HG03432 (cell line): ENCODE data around the gene HOXD12.

ENCODE experiments used
- ATAC-seq: cut with Tn5 transposase; IDR thresholded peaks from one replicate; pipeline ENCODE4 v1.9.1; 2021; ENCODE audit warnings: mild to moderate bottlenecking, moderate library complexity; ENCODE audit not compliant: unreplicated experiment

The HOXD12 gene

GRCh38 chr2:176130957-176131847, 31.6 kb downstream of the HOXD12 start:
- ATAC-seq = no peak

GRCh38 chr2:176131848-176132158, 32.2 kb downstream of the HOXD12 start:
- no peak for ATAC-seq

GRCh38 chr2:176132205-176133171, 32.9 kb downstream of the HOXD12 start:
- ATAC-seq = no peak

DNA sequence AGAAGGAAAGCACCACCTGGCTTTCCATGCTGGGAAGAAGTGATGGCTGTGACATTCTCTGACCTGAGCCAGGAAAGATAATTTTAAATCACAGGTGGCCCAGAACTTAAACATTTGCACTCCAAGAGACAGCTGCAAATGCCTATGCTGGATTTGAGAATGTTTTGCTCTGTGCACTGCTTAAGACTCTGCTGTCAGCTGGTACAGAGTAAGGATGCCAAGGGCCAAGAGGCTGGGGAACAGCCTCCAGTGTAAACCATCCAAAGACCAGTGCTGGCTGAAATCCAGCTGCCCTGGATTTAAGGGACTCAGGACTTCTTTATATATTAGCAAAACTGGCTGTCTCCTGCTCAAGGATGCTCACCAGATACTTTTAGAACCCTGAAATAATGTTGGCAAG, 33.8 kb downstream of the HOXD12 start:
- no peak for ATAC-seq

- no peak for ATAC-seq
Measured at GRCh38 chr2:176134035-176134434, 34.4 kb downstream of the HOXD12 start.

- ATAC-seq = no peak
Measured at GRCh38 chr2:176135035-176135440, 35.4 kb downstream of the HOXD12 start.

DNA sequence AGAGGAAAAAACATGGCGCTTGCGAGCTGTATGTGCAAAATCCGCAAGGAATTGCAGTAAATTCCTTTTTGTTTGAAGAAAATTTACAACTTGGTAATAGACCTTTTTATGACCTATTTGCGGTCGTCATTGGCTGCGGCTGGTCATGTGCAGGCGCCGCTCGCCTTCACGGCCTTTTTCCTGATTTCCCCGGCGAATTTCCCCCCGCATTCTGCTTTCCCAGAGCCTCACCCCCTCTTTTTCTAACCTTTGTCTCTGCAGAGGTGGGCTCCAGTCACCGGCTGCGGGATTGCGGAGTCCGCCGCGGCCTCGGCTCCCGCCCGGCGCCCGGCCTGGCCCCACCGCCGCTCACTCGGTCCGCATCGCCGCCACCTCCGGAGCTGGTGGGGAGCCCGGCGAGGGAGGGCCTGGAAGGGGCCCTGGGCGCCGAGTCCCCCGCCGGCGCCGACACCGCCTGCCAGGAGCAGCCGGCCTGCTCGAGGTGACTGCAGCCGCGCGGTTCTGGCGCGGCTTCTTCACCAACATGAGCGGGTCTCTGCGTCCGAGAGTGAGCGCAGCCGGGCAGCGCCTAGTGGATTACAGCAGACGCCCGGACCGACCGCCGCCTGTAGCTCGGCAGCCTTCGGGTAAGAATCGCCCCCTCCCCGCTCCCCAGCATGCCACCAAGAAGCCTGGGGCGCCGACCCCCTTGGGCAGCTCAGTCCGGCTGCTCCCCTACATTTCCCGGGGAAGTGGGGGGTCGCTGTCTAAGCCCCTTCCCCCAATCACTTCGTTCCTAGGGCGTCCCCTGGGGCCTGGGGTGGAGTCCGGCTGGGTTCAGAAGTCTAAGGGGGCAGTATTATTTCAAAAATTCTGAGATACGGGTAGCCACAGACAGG, 37.0 kb downstream of the HOXD12 start:
- ATAC-seq = no peak

DNA sequence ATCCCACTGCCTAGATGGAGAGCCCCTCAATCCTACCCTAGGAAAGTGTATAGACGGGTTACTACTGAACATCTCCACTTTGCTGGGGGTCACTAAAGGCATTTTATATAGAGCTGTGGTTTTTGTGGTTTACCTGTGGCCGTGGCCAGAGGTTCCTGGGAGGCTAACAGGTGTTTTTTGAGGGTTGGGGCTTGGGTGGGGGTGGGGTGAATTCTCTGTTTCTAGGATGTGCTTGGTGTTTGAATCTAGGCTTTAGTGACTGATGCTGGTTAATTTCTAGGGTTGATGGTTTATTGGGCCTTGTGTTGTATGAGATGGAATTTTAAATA, 37.6 kb downstream of the HOXD12 start:
- no peak for ATAC-seq

DNA sequence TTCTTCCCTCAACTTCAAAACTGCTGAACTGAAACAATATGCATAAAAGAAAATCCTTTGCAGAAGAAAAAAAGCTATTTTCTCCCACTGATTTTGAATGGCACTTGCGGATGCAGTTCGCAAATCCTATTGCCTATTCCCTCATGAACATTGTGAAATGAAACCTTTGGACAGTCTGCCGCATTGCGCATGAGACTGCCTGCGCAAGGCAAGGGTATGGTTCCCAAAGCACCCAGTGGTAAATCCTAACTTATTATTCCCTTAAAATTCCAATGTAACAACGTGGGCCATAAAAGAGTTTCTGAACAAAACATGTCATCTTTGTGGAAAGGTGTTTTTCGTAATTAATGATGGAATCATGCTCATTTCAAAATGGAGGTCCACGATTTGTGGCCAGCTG, 38.3 kb downstream of the HOXD12 start:
- ATAC-seq = no peak

DNA sequence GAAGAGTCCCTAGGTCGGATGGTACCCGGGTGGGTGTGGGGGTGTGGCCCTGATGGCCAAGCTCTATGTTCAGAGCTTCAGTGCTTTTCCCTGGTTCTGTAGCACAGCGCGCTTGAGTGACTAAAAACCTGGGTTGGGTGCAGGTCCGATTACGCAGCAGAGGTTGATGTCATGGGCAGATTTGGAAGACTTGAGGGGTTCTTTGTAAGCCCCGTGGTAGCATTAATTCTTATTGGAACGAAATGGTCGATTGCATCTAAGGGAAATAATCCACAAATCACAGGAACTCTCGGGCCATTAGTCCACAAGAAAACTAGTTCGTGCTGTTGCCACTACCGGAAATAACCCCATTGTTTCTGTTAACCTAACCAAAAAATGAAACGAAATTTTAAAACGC, 38.9 kb downstream of the HOXD12 start:
- ATAC-seq = no peak

DNA sequence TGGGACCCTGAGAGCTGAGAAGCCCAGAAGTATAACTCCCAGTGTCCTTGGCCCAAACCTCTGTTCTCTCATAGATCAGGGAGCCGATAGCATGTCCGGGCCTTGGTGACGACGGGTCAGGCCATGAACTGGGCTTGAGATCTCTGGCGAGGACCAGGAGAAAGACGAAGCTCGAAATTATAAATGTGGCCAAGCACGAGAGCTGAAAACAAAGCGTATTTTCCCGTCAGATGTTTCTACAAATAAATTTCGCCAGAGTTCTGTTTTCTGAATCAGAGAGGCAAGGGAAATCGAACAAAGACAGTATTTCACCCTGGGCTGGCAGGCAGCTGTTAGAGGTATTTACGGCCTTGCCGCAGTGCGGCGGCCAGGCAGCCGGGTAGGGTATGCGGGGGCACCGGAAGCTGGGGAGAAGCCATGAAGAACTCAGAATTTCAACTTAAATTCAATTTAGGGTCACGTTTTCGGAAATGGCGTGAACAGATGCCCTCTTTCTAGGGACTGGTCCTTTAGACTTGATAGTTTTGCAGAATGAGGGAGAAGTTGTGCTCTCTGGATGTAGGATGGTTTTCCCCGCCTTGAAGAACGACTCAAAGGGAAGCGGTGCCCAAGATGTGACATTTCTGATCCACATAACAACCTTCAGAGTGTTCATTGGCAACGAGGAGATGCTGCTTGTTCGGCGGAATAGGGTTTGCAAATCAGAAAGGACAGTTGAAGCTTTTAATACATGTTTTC, 39.5 kb downstream of the HOXD12 start:
- no peak for ATAC-seq

DNA sequence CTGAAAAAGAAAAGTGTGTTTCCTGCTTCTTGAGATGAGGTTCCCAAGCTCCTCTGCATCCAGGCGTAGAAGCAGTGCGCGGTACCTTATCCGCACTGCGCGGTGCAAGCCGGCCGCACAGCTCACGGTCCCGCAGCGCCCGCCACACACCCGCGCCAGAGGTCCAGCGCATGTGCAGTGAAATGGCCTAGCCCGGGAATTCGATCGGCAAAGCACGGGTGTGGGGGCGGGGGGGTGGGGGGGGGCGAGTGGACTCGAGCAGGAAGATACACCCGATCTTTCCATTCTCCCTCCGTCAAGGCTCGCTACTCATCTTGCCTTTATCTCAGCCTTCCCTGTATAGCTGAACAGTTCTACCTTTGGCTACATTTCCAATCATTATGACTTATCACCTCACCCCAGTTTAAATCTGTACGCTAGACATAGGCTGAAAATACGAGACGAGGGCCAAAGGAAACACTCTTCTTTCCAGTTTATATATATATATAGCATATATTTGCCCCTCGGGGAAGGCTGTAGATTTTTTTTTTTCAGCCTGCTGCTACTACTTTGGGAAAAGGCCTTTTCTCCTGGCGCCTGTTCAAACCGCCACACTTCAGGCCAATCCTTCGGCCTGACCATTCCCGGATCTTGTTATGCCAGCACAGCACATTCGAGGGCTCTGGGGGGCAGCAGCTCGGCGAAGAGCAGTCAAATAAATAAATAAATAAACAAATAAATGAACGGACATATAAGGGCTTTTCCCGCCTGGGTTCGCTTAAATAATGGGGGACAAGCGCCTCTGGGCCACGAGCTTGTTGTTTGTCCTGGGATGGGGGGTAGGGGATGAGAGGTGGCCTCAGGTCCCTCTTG, 40.3 kb downstream of the HOXD12 start:
- ATAC-seq = no peak

DNA sequence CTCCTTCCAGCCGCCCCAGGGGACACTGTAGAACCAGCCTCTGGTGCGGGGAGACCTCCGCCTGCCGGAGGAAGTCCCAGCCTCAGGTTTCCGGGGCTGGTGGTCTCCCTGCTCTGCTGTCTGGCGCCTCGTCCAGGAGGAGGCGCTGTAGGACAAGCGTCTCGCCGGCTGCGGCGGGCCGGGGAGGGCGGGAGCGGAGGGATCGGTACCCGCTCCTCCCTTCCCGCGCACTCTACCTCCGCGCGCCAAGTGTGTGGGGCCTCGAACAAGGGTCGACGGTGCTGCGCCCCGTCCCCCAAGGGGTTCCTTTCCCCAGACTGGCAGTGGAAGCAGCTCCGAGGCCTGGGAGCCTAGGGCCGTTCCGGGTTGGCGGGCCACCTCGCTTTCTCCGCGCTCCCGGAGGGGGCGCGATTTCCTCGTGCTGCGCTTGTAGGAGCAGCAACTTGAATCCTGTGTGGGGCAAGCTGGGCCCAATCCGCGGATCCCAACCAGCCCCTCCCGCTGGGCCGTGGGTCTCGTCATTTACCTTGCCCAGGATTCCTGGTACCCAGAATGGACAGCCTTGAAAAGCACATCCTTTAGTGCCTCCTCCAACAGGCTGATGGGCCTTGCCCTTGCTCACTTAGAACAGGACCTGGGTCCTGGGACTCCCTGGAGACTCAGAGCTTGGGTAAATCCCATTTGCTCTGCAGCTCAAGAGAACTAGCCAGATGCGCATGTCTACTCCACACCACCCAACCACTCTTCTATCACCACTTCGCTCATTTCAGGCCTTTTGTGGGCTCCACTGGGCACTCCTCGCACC, 41.1 kb downstream of the HOXD12 start:
- ATAC-seq = peak; percentile 97

DNA sequence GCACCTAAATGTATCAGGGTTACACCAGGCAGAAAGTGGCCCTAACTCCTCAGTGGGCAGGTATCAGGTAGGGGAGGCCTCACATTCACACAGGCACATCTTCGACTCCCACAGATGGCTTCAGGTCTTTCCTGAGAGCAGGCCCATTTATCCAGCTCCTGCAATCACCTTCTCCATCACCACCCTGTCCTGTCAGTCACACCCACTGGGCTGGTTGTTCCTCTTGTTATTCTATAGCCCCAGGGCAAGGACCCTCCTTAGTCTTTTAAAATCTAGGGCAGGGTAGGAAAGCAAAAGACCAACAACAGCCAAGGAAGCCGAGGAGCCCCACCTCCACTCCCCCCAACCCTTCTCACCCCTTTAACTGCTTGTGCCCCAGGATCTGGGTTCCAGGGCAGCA, 42.7 kb downstream of the HOXD12 start:
- ATAC-seq = no peak

GRCh38 chr2:176145085-176145969, 45.7 kb downstream of the HOXD12 start:
- ATAC-seq = no peak

DNA sequence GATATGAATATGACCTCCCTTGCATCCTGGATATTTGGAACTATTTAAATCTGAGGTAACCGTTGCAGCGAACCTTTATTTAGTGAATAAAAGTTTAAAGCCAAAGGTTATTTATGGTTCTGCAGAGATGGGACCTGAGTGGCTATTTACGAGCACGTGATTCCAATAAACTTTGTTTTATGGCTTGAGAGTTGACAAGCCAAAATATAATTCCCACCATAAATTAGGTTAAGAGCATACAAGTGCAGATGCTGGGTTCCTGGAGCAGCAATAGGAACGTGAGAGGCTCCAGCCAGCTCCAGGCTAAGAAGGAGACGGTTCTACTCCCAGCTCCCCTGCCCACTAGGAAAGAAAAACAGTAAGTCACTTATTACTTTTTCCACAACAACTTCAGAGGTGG, 46.5 kb downstream of the HOXD12 start:
- no peak for ATAC-seq

GRCh38 chr2:176146645-176147044, 47.0 kb downstream of the HOXD12 start:
- no peak for ATAC-seq
